Endothelial cell of umbilical vein (primary cell): Measurements from ENCODE around the gene ABTB1. TPM values are rescaled to one million over a fixed set of nuclear protein-coding genes. Genes with fewer than 3 reads are reported as not detected.

Experiments
- BruUV-seq: library from RNA; stranded (reverse); fragments of 400-500 nt; replicated peaks from 2 replicates; lab custom pipeline; 2021; lab: Mats Ljungman, UMichigan
- CTCF ChIA-PET: fragments of 300-600, 350-600 bp; sonication (Branson Sonifier 250); formaldehyde crosslinking; loops from one replicate; lab custom pipeline; 2021; ENCODE audit warnings: antibody characterized with exemption, inconsistent platforms; lab: Charles Lee
- POLR2A ChIA-PET: fragments of 300-600, 350-600 bp; sonication (Branson Sonifier 250); formaldehyde crosslinking; loops from one replicate; lab custom pipeline; 2021; ENCODE audit warnings: antibody characterized with exemption, inconsistent platforms; lab: Charles Lee
- DNase-seq: peaks from one replicate; pipeline ENCODE4 v3.0.0-alpha.2; 2011; ENCODE audit warnings: low read depth, low spot score
- FAIRE-seq: peaks from 2 replicates; lab custom pipeline; 2011; peaks lifted over from hg19 to GRCh38; lab: Jason Lieb, UNC
- H2AFZ ChIP-seq: 2 replicates; pipeline ENCODE4 v1.6.0; 2012; ENCODE audit warnings: low read depth, low read length, control low read depth, inconsistent platforms
- H3K27ac ChIP-seq: 2 replicates; pipeline ENCODE4 v1.5.1; 2011; ENCODE audit warnings: low read depth, mild to moderate bottlenecking, control low read depth, low read length, moderate library complexity; ENCODE audit not compliant: insufficient read depth
- H3K27me3 ChIP-seq, 2 experiments: 2 replicates each; pipeline versions ENCODE4 v1.6.0 to v1.6.1; 2011; ENCODE audit warnings: low read length in 2 of 2, mixed read lengths in 1 of 2; ENCODE audit not compliant: control insufficient read depth in 2 of 2, insufficient read depth in 2 of 2
- H3K36me3 ChIP-seq, 2 experiments: 2 replicates in 1 of 2; 3 replicates in 1 of 2; pipeline ENCODE4 v1.5.1; 2011; ENCODE audit warnings: low read length in 2 of 2, mild to moderate bottlenecking in 1 of 2, moderate library complexity in 1 of 2; ENCODE audit not compliant: control insufficient read depth in 2 of 2, insufficient read depth in 2 of 2; ENCODE audit errors: extremely low read depth in 1 of 2
- H3K4me1 ChIP-seq: 3 replicates; pipeline ENCODE4 v1.5.1; 2011; ENCODE audit warnings: mild to moderate bottlenecking, low read length; ENCODE audit not compliant: control insufficient read depth, insufficient read depth; ENCODE audit errors: extremely low read depth
- H3K4me2 ChIP-seq: 2 replicates; pipeline ENCODE4 v1.6.1; 2011; ENCODE audit warnings: low read length, control low read depth, mixed read lengths; ENCODE audit not compliant: insufficient read depth
- H3K4me3 ChIP-seq, 3 experiments: fragments of 200-600 bp in 1 of 3; sonication (generic), shearing (Covaris generic) in 1 of 3; replicated peaks in 1 of 3; 2 replicates each; pipeline ENCODE4 v1.5.1; 2011 to 2016; ENCODE audit warnings: control low read depth in 3 of 3, low read length in 3 of 3, mild to moderate bottlenecking in 2 of 3, inconsistent platforms in 1 of 3, low read depth in 1 of 3, moderate library complexity in 1 of 3; ENCODE audit not compliant: insufficient read depth in 1 of 3
- H3K79me2 ChIP-seq: 2 replicates; pipeline ENCODE4 v1.6.0; 2012; ENCODE audit warnings: low read length, inconsistent platforms; ENCODE audit not compliant: control insufficient read depth, insufficient read depth
- H3K9ac ChIP-seq: replicated peaks from 2 replicates; pipeline ENCODE3; 2011; ENCODE audit warnings: low read length, control low read depth; ENCODE audit not compliant: insufficient read depth; ENCODE audit errors: extremely low read depth
- H3K9me1 ChIP-seq: replicated peaks from 3 replicates; pipeline ENCODE4 v1.6.0; 2011; ENCODE audit warnings: mild to moderate bottlenecking, low read length; ENCODE audit not compliant: control insufficient read depth, insufficient read depth; ENCODE audit errors: extremely low read depth
- H3K9me3 ChIP-seq: replicated peaks from 2 replicates; pipeline ENCODE4 v1.5.1; 2012; ENCODE audit warnings: low read length, inconsistent platforms; ENCODE audit not compliant: control insufficient read depth, insufficient read depth
- H4K20me1 ChIP-seq: replicated peaks from 2 replicates; pipeline ENCODE3; 2011; ENCODE audit warnings: mild to moderate bottlenecking, low read length; ENCODE audit not compliant: control insufficient read depth, insufficient read depth; ENCODE audit errors: extremely low read depth
- EZH2 ChIP-seq: IDR thresholded peaks from 2 replicates; pipeline ENCODE4 v1.6.1; 2012; ENCODE audit warnings: borderline replicate concordance, low read depth, mild to moderate bottlenecking, moderate library complexity, low read length, inconsistent platforms; ENCODE audit not compliant: severe bottlenecking
- FOS ChIP-seq: IDR thresholded peaks from 2 replicates; pipeline ENCODE4 v1.6.1; 2011; ENCODE audit warnings: mild to moderate bottlenecking, low read length, moderate library complexity, borderline replicate concordance; ENCODE audit not compliant: insufficient read depth
- GATA2 ChIP-seq: IDR thresholded peaks from 2 replicates; pipeline ENCODE4 v1.7.0; 2011; ENCODE audit warnings: low read depth, mild to moderate bottlenecking, moderate library complexity, mixed read lengths, low read length; ENCODE audit not compliant: insufficient read length, insufficient read depth
- JUN ChIP-seq: IDR thresholded peaks from 2 replicates; pipeline ENCODE4 v1.6.1; 2011; ENCODE audit warnings: borderline replicate concordance, low read depth; ENCODE audit not compliant: insufficient read length, insufficient read depth
- MYC ChIP-seq: IDR thresholded peaks from one replicate; pipeline ENCODE4 v1.6.1; 2011; ENCODE audit warnings: mild to moderate bottlenecking, low read depth, low read length
- POLR2A ChIP-seq: IDR thresholded peaks from 2 replicates; pipeline ENCODE4 v1.6.1; 2012; ENCODE audit warnings: low read depth, mild to moderate bottlenecking, control low read depth, low read length
- POLR2AphosphoS5 ChIP-seq: IDR thresholded peaks from 2 replicates; pipeline ENCODE4 v1.6.1; 2012; ENCODE audit warnings: low read depth, mild to moderate bottlenecking, control low read depth, low read length, moderate library complexity; ENCODE audit not compliant: insufficient read depth
- dilution Hi-C: fragments of 300-500 bp; cut with MboI; formaldehyde crosslinking; loops from one replicate; pipeline ENCODE4 v1.15.0; 2019; ENCODE audit warnings: low sequenced_read_pairs; ENCODE audit not compliant: extremely low pct_ligation_motif_present
- intact Hi-C: fragments of 100-400 bp; cut with micrococcal nuclease; formaldehyde crosslinking; loops from one replicate; pipeline ENCODE4 v1.10.0; 2022
- polyA plus RNA-seq, 4 experiments: library from polyadenylated mRNA; depleted of rRNA in 3 of 4; stranded (reverse) in 3 of 4; unstranded in 1 of 4; fragments of >200 nt; gene quantifications; 2 replicates each; pipeline versions ENCODE4 v1.2.1 to v1.2.3, GENCODE V29; 2011 to 2012; ENCODE audit warnings: missing spikeins in 1 of 4
- total RNA-seq: library from RNA; stranded (reverse); gene quantifications from 2 replicates; pipeline ENCODE4 v1.2.3, GENCODE V29; 2021
- TF ChIP-seq, protein P1 (sequence below): IDR thresholded peaks from 2 replicates; pipeline ENCODE4 v1.6.1; 2011; ENCODE audit not compliant: insufficient read depth, insufficient read length
- TF ChIP-seq, protein P2 (sequence below), 2 donors: IDR thresholded peaks; 1 replicate in 1 of 2; 2 replicates in 1 of 2; pipeline ENCODE4 v1.5.1; 2011; ENCODE audit warnings: low read length in 2 of 2, mild to moderate bottlenecking in 2 of 2, moderate library complexity in 2 of 2, control low read depth in 1 of 2, inconsistent platforms in 1 of 2, low read depth in 1 of 2; ENCODE audit not compliant: insufficient read depth in 1 of 2; ENCODE audit errors: extremely low read depth in 1 of 2

ABTB1 gene
- total and polyA plus RNA-seq, 2 donors (not counting 3 experiments of a cell fraction or from before 2014, with no cell fraction given) = 15.2 to 25.1 TPM

DNA sequence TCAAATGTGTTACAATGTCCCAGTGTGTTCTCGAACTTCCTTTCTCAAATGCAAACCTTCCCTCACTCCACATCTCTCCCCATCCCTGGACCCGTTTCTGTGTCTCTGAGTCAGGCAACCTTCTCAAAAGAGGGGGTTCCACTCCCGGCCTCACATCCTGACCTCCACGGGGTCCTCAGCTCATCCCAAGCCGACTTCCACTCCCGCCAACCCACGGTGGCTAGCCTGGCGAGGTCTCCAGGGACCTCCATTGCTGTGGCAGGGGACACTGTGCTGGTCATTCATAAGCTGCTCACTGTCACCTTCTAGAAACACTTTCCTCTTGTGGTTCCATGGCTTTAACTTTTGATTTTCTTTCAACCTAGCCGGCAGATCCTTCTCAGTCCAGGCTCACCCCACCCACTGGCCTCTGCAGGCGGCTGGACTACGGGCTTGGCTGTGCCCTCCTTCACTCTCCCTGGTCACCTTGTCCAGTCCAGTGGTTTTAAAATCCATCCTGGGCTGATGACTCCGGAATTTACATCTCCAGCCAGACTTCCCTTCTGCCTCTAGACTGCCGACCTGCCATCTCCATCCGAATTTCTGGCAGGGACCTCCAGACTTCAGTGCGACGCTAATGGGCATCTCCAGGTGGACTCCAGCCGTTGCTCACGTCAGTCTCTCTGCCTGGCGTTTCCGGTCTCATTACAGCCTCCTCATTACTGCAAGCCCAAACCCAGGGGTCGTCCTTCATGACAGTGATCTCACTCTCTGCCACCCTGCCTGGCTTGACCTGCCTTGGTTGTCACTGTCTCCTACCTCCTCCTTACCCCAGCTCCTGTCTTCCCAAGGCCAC lies 20.0 kb downstream of the ABTB1 start:
- peaks cover 14% of the 10 kb centered on the region for H3K4me1 ChIP-seq
- DNase-seq (no peak), FAIRE-seq (no peak)
- H4K20me1 ChIP-seq = no peaks in the 10 kb centered on the region
- H3K27ac ChIP-seq = no peak overlapping the region
- no peaks in the 10 kb centered on the region for H3K79me2 ChIP-seq
- no peaks in the 10 kb centered on the region for H3K9me1 ChIP-seq
- no peaks in the 10 kb centered on the region for H3K9me3 ChIP-seq
- H2AFZ ChIP-seq = no peak overlapping the region
- intact Hi-C loops (loop anchor here (10.0 kb wide), 1 partner anchor 282 kb away; no protein-coding TSS in a partner anchor), dilution Hi-C loops (no loop called here)
- H3K36me3 ChIP-seq = peaks cover 2 to 3% of the 10 kb centered on the region in 2 experiments
- no peaks in the 10 kb centered on the region for H3K27me3 ChIP-seq
- no peak for TF ChIP-seq FOS
- TF ChIP-seq EZH2 = no peak
- no peak for TF ChIP-seq POLR2A
- no peak for TF ChIP-seq GATA2
- TF ChIP-seq, protein P1, sequence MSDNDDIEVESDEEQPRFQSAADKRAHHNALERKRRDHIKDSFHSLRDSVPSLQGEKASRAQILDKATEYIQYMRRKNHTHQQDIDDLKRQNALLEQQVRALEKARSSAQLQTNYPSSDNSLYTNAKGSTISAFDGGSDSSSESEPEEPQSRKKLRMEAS = no peak
- TF ChIP-seq, protein P2, sequence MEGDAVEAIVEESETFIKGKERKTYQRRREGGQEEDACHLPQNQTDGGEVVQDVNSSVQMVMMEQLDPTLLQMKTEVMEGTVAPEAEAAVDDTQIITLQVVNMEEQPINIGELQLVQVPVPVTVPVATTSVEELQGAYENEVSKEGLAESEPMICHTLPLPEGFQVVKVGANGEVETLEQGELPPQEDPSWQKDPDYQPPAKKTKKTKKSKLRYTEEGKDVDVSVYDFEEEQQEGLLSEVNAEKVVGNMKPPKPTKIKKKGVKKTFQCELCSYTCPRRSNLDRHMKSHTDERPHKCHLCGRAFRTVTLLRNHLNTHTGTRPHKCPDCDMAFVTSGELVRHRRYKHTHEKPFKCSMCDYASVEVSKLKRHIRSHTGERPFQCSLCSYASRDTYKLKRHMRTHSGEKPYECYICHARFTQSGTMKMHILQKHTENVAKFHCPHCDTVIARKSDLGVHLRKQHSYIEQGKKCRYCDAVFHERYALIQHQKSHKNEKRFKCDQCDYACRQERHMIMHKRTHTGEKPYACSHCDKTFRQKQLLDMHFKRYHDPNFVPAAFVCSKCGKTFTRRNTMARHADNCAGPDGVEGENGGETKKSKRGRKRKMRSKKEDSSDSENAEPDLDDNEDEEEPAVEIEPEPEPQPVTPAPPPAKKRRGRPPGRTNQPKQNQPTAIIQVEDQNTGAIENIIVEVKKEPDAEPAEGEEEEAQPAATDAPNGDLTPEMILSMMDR (IDR thresholded peaks at IDR 0.05; ENCODE audit: extremely low read depth in 1 of 2, insufficient read depth in 1 of 2, low read depth in 1 of 2, low read length in 2 of 2) = no peak
- no peak for TF ChIP-seq POLR2AphosphoS5
- TF ChIP-seq MYC = no peak
- TF ChIP-seq JUN = no peak
- H3K9ac ChIP-seq = no peak overlapping the region
- no peak overlapping the region for H3K4me3 ChIP-seq
- no TSS peak for BruUV-seq
- CTCF ChIA-PET = interaction anchor here (1.1 kb wide), 1 partner anchor 9 kb away, joined by 3 read pairs; no protein-coding TSS in a partner anchor
- no peak overlapping the region for H3K4me2 ChIP-seq
- POLR2A ChIA-PET = no interaction called here
